Measurements from ENCODE around the gene HNRNPDL.

DNA sequence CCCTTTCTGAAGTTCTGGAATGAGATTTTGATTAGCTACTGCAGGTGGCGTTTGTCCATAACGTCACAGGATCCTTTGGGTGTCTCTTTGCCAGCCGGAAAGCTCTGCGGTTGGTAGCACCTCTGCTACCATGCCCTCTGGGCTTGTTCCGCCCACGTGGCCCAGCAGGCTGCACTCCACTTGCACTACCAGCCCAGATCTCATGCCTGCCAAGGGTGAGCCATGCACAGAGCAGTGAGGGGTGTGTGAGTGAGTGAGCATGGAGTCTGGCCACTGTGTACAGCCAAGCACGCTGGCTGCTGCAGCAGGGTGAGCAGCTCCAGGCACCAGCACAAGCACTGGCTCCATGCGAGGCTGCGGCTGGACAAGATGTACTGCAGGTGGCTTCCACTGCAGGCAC is 49.9 kb downstream of the HNRNPDL start:
- TF ChIP-seq EZH2 (IDR thresholded peaks at IDR 0.05; ENCODE audit: insufficient read depth, poor library complexity, severe bottlenecking) (no peak), EZH2phosphoT487 (IDR thresholded peaks at IDR 0.05; ENCODE audit: insufficient read depth, low read depth) (no peak)

Data from GM23248 (cell line).